ENCODE measurements around the gene NTNG2.

DNA sequence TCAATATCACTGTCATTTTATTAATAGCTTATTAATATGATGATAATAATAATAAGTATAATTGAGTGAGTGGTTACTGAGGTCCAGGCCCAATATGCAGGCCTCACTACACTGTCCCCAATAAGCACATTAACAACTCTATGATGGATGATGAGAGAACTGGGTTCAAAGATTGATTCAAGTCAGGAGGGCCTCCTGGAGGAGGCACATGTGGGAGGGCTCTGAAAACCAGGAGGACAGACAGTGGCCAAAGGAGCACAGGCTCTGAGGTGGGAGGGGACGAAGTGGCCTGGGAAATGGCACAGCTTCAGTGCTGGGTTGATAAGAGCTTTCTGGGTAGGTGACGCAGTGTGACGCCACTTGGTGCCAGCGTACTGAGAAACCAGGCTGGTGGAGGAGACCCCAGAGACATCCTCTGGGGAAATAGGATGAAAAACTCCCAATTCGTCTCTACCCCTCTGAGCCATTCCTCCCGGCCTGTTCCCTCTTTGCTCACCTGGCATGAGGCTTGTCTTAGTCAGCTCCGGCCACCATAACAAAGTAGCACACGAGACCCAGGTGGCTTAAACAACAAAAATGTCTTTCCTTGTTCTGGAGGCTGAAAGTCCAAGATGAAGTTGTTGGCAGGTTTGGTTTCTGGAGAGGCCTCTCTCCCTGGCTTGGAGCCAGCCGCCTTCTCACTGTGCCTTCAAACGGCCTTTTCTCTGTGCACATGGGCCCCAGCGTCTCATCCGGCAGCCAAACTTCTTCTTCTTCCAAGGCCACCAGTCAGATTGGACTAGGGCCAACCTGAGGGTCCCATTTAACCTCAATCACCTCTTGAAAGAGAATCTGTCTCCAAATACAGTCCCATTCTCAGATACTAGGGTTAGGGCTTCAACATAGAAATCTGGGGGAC, 31.6 kb downstream of the NTNG2 start:
- TF ChIP-seq ISL1 (CRISPR knock-in tag; IDR thresholded peaks at IDR 0.05) (no peak), CSRNP3 (CRISPR knock-in tag; IDR thresholded peaks at IDR 0.05) (no peak), OSR1 (CRISPR knock-in tag; IDR thresholded peaks at IDR 0.05) (no peak), SNAI2 (CRISPR knock-in tag; IDR thresholded peaks at IDR 0.05) (no peak)
- TF ChIP-seq, protein P1, sequence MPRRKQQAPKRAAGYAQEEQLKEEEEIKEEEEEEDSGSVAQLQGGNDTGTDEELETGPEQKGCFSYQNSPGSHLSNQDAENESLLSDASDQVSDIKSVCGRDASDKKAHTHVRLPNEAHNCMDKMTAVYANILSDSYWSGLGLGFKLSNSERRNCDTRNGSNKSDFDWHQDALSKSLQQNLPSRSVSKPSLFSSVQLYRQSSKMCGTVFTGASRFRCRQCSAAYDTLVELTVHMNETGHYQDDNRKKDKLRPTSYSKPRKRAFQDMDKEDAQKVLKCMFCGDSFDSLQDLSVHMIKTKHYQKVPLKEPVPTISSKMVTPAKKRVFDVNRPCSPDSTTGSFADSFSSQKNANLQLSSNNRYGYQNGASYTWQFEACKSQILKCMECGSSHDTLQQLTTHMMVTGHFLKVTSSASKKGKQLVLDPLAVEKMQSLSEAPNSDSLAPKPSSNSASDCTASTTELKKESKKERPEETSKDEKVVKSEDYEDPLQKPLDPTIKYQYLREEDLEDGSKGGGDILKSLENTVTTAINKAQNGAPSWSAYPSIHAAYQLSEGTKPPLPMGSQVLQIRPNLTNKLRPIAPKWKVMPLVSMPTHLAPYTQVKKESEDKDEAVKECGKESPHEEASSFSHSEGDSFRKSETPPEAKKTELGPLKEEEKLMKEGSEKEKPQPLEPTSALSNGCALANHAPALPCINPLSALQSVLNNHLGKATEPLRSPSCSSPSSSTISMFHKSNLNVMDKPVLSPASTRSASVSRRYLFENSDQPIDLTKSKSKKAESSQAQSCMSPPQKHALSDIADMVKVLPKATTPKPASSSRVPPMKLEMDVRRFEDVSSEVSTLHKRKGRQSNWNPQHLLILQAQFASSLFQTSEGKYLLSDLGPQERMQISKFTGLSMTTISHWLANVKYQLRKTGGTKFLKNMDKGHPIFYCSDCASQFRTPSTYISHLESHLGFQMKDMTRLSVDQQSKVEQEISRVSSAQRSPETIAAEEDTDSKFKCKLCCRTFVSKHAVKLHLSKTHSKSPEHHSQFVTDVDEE (CRISPR knock-in tag; IDR thresholded peaks at IDR 0.05), result no peak
